Glutamatergic neuron (in vitro differentiated cells): Measurements from ENCODE around the gene AGFG2. TPM values are rescaled to one million over a fixed set of nuclear protein-coding genes. Genes with fewer than 3 reads are reported as not detected.

Source experiments
- DNase-seq: peaks from one replicate; pipeline ENCODE4 v3.0.0; 2022
- H3K27ac Mint-ChIP-seq: one replicate; pipeline ENCODE4 v1.8.0; 2020; ENCODE audit warnings: mild to moderate bottlenecking, mixed read lengths, inconsistent platforms; ENCODE audit not compliant: unreplicated experiment
- H3K27me3 Mint-ChIP-seq: one replicate; pipeline ENCODE4 v1.8.0; 2020; ENCODE audit warnings: mild to moderate bottlenecking, moderate library complexity, mixed read lengths, inconsistent platforms; ENCODE audit not compliant: unreplicated experiment
- H3K36me3 Mint-ChIP-seq: one replicate; pipeline ENCODE4 v1.8.0; 2020; ENCODE audit warnings: mild to moderate bottlenecking, mixed read lengths, inconsistent platforms; ENCODE audit not compliant: unreplicated experiment
- H3K4me1 Mint-ChIP-seq: one replicate; pipeline ENCODE4 v1.8.0; 2020; ENCODE audit warnings: mild to moderate bottlenecking, low read depth, mixed read lengths, inconsistent platforms; ENCODE audit not compliant: unreplicated experiment
- H3K4me3 Mint-ChIP-seq: one replicate; pipeline ENCODE4 v1.8.0; 2020; ENCODE audit warnings: mild to moderate bottlenecking, mixed read lengths, inconsistent platforms; ENCODE audit not compliant: unreplicated experiment
- H3K9me3 Mint-ChIP-seq: one replicate; pipeline ENCODE4 v1.8.0; 2020; ENCODE audit warnings: mild to moderate bottlenecking, moderate library complexity, mixed read lengths, inconsistent platforms; ENCODE audit not compliant: unreplicated experiment
- total RNA-seq: library from RNA; stranded (reverse); fragmentation: NEBNext Ultra II Directional; extraction: Animal tissue kit (Norgen Biotek cat#: 25700); gene quantifications from one replicate; pipeline ENCODE4 v1.2.1, GENCODE V29; 2021; ENCODE audit not compliant: unreplicated experiment
- TF ChIP-seq, protein P1 (sequence below): fragments of 200-600 bp; sonication (generic); IDR thresholded peaks from one replicate; pipeline ENCODE4 v1.5.0; 2021; ENCODE audit not compliant: partially characterized antibody, unreplicated experiment

Gene AGFG2
- total RNA-seq, 1 donor from 2014 or later: 5.7 TPM

DNA sequence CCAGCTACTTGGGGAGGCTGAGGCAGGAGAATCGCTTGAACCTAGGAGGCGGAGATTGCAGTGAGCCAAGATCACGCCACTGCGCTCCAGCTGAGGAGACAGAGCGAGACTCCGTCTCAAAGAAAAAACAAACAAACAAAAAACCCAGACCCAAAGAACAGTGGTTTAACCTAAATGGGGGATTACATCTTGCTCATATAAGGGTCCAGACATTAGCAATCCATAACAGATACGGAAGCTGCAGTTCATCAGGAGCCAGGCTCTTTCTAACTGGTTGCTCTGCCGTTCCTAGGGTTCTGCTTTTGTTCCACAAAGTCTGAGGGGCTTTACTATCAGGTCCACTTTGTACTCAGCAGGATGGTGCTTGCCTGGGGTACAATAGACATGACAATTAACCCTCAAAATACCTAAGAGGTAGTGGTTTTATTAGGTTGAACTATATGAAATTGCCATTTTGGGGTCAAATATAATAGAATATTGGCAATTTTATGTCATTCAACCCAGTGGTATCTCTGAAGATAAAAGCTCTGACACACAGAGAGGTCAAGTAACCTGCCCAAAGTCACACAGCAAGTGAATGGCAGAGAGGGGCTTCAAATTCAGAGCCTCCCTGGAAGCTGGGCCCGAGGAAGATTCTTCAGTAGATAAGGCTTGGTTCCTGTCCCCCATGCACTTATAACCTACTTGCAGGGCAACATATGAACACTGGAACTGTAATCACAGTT, 34.0 kb upstream of the AGFG2 start:
- H3K9me3 Mint-ChIP-seq: no peaks in the 10 kb centered on the region
- no peaks in the 10 kb centered on the region for H3K36me3 Mint-ChIP-seq
- DNase-seq: no peak
- TF ChIP-seq, protein P1, sequence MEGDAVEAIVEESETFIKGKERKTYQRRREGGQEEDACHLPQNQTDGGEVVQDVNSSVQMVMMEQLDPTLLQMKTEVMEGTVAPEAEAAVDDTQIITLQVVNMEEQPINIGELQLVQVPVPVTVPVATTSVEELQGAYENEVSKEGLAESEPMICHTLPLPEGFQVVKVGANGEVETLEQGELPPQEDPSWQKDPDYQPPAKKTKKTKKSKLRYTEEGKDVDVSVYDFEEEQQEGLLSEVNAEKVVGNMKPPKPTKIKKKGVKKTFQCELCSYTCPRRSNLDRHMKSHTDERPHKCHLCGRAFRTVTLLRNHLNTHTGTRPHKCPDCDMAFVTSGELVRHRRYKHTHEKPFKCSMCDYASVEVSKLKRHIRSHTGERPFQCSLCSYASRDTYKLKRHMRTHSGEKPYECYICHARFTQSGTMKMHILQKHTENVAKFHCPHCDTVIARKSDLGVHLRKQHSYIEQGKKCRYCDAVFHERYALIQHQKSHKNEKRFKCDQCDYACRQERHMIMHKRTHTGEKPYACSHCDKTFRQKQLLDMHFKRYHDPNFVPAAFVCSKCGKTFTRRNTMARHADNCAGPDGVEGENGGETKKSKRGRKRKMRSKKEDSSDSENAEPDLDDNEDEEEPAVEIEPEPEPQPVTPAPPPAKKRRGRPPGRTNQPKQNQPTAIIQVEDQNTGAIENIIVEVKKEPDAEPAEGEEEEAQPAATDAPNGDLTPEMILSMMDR: no peak
- no peak overlapping the region for H3K27ac Mint-ChIP-seq
- H3K4me3 Mint-ChIP-seq: no peak overlapping the region
- H3K4me1 Mint-ChIP-seq: no peaks in the 10 kb centered on the region
- no peaks in the 10 kb centered on the region for H3K27me3 Mint-ChIP-seq

DNA sequence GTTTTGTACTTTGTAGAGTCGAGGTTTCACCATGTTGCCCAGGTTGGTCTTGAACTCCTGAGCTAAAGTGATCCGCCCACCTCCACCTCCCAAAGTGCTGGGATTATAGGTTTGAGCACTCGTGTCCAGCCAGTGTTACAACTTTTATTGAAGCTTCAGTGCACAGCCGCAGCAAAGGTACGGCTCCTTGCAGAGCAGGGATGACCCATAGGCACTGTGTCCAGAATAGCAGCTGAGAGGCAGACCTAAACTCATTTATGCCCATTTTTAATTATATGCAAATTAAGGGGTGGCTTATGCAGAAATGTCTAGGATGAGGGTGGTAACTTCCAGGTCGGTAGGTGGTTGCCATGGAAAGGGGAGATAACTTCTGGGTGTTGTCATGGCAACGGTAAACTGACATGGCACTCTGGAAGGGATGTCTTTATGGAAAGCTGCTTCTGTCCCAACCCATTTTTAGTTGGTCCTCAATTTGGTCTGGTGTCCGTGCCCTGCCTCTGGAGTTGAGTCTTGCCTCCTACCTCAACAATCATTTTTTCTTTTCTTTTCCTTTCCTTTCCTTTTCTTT, 32.6 kb upstream of the AGFG2 start:
- TF ChIP-seq, protein P1: no peak
- H3K4me3 Mint-ChIP-seq: no peak overlapping the region
- no peaks in the 10 kb centered on the region for H3K4me1 Mint-ChIP-seq
- no peaks in the 10 kb centered on the region for H3K27me3 Mint-ChIP-seq
- no peak for DNase-seq
- no peaks in the 10 kb centered on the region for H3K36me3 Mint-ChIP-seq
- no peaks in the 10 kb centered on the region for H3K9me3 Mint-ChIP-seq
- H3K27ac Mint-ChIP-seq: no peak overlapping the region

DNA sequence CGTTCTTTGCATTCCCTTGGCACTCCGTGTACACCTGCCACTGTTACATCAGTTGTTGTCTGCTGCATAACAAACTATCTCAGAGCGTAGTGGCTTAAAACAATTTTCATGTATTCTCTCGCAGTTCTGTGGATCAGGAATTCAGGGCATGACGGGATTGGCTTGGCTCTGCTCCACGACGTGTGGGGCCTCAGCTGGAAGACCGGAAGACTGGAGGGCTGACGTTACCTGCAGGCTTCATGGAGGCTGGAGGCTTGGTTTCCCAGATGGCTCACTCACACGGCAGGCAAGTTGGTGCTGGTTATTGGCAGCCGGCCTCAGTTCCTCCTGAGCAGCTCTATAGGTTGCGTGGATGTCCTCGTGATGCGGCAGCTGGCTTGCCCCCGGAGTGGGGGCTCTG, 29.8 kb upstream of the AGFG2 start:
- H3K4me1 Mint-ChIP-seq: no peaks in the 10 kb centered on the region
- TF ChIP-seq, protein P1: no peak
- DNase-seq: no peak
- H3K4me3 Mint-ChIP-seq: no peak overlapping the region
- no peaks in the 10 kb centered on the region for H3K36me3 Mint-ChIP-seq
- H3K27me3 Mint-ChIP-seq: no peaks in the 10 kb centered on the region
- no peaks in the 10 kb centered on the region for H3K9me3 Mint-ChIP-seq
- no peak overlapping the region for H3K27ac Mint-ChIP-seq

DNA sequence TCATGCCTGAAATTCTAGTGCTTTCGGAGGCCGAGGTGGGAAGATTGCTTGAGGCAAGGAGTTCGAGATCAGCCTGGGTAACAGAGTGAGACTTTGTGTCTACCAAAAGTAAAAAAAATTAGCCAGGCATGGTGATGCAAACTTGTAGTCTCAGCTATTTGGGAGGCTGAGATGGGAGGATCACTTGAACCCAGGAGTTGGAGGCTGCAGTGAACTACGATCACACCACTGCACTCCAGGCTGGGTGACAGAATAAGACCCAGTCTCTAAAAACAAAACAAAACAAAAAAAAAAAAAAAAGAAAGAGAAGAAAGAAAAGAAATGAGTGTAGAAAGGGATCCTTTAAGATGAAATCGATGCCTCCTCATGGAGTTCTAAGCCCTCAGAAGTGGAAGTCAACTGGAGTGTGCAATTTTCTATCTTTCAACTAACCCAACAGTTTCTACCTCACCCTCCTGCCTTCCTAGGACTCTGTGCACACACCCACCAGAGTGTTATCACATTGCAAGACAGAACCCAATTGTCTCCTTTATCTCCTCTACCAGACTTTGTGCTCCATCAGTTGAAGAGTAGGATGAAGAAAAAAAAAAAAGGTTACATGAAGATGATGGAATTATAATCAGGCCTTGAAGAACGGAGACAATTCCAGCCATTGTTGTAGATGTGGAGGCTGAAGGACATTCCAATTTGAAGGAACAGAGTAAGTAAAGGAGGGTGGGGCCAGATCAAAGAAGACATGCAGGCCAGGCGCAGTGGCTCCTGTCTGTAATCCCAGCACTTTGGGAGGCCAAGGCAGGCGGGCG, 28.4 kb upstream of the AGFG2 start:
- no peaks in the 10 kb centered on the region for H3K36me3 Mint-ChIP-seq
- no peaks in the 10 kb centered on the region for H3K27me3 Mint-ChIP-seq
- H3K4me1 Mint-ChIP-seq: no peaks in the 10 kb centered on the region
- no peak overlapping the region for H3K4me3 Mint-ChIP-seq
- DNase-seq: no peak
- H3K9me3 Mint-ChIP-seq: no peaks in the 10 kb centered on the region
- TF ChIP-seq, protein P1: no peak
- H3K27ac Mint-ChIP-seq: no peak overlapping the region

DNA sequence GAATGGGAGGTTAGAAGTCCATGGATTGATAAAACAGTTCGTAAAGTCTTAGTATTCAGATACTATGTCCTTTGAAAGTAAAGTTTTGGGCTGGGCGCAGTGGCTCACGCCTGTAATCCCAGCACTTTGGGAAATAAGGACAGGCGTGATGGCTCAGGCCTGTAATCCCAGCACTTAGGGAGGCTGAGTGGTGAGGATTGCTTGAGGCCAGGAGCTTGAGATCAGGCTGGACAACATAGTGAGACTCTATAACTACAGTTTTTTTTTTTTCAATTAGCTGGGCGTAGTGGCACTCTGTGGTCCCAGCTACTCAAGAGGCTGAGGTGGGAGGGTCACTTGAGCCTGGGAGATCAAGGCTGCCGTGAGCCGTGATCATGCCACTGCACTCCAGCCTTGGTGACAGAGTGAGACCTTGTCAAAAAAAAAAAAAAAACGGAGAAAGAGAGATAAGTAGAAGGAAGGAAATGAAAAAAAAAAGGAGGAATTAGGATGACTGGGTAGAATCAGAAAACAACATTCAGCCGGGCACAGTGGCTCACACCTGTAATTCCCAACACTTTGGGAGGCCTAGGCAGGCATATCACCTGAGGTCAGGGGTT, 25.7 kb upstream of the AGFG2 start:
- H3K36me3 Mint-ChIP-seq: no peaks in the 10 kb centered on the region
- peaks cover 2% of the 10 kb centered on the region for H3K27me3 Mint-ChIP-seq
- H3K27ac Mint-ChIP-seq: no peak overlapping the region

More for the DNA sequence above, 25.7 kb upstream of the AGFG2 start:
- no peak for DNase-seq
- no peaks in the 10 kb centered on the region for H3K9me3 Mint-ChIP-seq
- TF ChIP-seq, protein P1: no peak
- H3K4me3 Mint-ChIP-seq: no peak overlapping the region
- no peaks in the 10 kb centered on the region for H3K4me1 Mint-ChIP-seq
